BE2C (cell line): ENCODE results near the gene CUBN.

ENCODE experiments used
- DNase-seq: peaks from one replicate; pipeline ENCODE4 v3.0.0-alpha.2; 2020
- H3K27me3 ChIP-seq: fragments of 250-450 bp; sonication (Bioruptor Pico); 2 replicates; pipeline ENCODE4 v1.5.1; 2020; ENCODE audit warnings: mild to moderate bottlenecking
- H3K36me3 ChIP-seq: fragments of 250-450 bp; sonication (Bioruptor Pico); 2 replicates; pipeline ENCODE4 v1.5.1; 2020; ENCODE audit warnings: mild to moderate bottlenecking
- H3K4me1 ChIP-seq: fragments of 250-450 bp; sonication (Bioruptor Pico); 2 replicates; pipeline ENCODE4 v1.5.1; 2020
- H3K4me3 ChIP-seq: 2 replicates; pipeline ENCODE4 v1.5.1; 2011; ENCODE audit warnings: low read depth, low read length
- H3K9me3 ChIP-seq: fragments of 250-450 bp; sonication (Bioruptor Pico); 2 replicates; pipeline ENCODE4 v1.5.1; 2020
- TF ChIP-seq, protein P1 (sequence below): IDR thresholded peaks from 2 replicates; pipeline ENCODE4 v1.5.1; 2012; ENCODE audit warnings: mild to moderate bottlenecking, low read depth, low read length

The CUBN gene

DNA sequence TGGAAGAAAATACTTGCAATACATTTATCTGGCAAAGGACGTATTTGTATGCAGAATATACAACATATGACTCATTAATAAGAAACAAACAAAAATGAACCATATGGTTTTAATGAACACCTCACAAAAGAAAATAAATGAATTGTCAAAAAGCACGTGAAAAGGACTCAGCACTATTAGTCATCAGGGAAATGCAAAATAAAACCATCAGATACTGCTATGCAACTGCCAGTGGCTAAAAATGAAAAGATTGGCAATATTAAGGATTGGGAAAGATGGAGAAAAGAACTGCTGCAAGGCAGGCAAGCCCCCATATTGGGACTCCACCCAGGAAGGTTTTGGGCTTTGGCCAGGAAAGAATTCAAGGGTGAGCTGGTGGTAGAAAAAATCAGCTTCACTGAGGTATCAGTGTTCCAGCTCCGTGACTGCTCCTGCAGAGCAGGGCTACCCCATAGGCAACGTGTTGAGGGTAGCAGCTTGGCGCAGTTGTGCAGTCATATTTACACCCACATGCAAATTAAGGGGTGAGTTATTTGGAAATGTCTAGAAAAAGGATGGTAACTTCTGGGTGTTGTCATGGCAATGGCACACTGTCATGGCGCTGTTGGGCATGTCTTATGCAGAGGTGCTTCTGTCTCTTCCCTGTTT, 72.7 kb downstream of the CUBN start:
- Histone ChIP-seq H3K4me1 (no peaks in the 10 kb centered on the region), H3K4me3 (no peak overlapping the region), H3K36me3 (no peaks in the 10 kb centered on the region), H3K9me3 (no peaks in the 10 kb centered on the region), H3K27me3 (no peaks in the 10 kb centered on the region)
- TF ChIP-seq, protein P1, sequence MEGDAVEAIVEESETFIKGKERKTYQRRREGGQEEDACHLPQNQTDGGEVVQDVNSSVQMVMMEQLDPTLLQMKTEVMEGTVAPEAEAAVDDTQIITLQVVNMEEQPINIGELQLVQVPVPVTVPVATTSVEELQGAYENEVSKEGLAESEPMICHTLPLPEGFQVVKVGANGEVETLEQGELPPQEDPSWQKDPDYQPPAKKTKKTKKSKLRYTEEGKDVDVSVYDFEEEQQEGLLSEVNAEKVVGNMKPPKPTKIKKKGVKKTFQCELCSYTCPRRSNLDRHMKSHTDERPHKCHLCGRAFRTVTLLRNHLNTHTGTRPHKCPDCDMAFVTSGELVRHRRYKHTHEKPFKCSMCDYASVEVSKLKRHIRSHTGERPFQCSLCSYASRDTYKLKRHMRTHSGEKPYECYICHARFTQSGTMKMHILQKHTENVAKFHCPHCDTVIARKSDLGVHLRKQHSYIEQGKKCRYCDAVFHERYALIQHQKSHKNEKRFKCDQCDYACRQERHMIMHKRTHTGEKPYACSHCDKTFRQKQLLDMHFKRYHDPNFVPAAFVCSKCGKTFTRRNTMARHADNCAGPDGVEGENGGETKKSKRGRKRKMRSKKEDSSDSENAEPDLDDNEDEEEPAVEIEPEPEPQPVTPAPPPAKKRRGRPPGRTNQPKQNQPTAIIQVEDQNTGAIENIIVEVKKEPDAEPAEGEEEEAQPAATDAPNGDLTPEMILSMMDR, result no peak
- DNase-seq, result no peak

DNA sequence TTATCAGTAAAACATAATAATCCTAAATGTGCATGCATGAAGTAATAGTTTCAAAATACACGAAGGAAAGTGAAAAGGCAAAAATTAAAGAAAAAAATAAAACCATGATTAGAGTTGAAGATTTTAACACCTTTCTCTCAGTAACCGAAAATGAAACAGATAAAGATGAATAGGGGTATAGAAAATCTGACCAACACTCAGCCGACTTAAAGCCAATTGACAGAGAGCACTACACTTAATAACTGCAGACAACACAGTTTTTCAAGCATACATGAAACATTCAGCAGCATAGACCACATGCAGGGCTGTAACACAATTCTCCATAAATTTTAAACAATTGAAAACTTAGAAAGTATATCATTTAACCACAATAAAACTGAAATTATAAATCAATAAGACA, 76.1 kb downstream of the CUBN start:
- DNase-seq, result no peak
- no peaks in the 10 kb centered on the region for H3K4me1 ChIP-seq
- H3K4me3 ChIP-seq, result no peak overlapping the region
- TF ChIP-seq, protein P1, result no peak
- no peaks in the 10 kb centered on the region for H3K36me3 ChIP-seq
- no peaks in the 10 kb centered on the region for H3K9me3 ChIP-seq
- no peaks in the 10 kb centered on the region for H3K27me3 ChIP-seq

DNA sequence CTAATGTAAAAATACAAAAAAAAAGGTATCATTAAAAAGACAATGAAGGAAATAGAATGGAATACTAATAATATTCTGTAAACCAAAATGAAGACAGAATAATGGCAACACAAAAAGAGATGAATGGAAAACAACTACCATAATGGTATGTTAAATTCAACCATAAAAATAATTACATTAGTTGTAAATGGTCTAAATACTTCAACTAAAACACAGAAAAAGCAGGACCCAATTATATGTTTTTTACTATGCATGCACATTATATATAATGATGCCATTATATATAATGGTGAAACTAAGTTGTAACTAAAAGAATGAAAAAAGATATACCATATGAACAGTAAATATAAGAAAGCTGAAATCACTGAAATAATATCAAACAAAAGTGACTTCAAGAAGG, 76.5 kb downstream of the CUBN start:
- H3K4me1 ChIP-seq, result no peaks in the 10 kb centered on the region
- no peaks in the 10 kb centered on the region for H3K36me3 ChIP-seq
- no peaks in the 10 kb centered on the region for H3K9me3 ChIP-seq
- no peaks in the 10 kb centered on the region for H3K27me3 ChIP-seq
- TF ChIP-seq, protein P1, result no peak
- H3K4me3 ChIP-seq, result no peak overlapping the region
- DNase-seq, result no peak

GRCh38 chr10:17051851-17052250, 77.8 kb downstream of the CUBN start:
- no peak for DNase-seq
- no peaks in the 10 kb centered on the region for H3K27me3 ChIP-seq
- H3K4me3 ChIP-seq, result no peak overlapping the region
- no peaks in the 10 kb centered on the region for H3K36me3 ChIP-seq
- no peaks in the 10 kb centered on the region for H3K4me1 ChIP-seq
- H3K9me3 ChIP-seq, result no peaks in the 10 kb centered on the region
- TF ChIP-seq, protein P1, result no peak

GRCh38 chr10:17049195-17049594, 80.4 kb downstream of the CUBN start:
- Histone ChIP-seq H3K27me3 (no peaks in the 10 kb centered on the region), H3K9me3 (no peaks in the 10 kb centered on the region), H3K4me1 (no peaks in the 10 kb centered on the region), H3K36me3 (no peaks in the 10 kb centered on the region), H3K4me3 (no peak overlapping the region)
- no peak for DNase-seq
- TF ChIP-seq, protein P1, result no peak

- DNase-seq, result no peak
- Histone ChIP-seq H3K27me3 (no peaks in the 10 kb centered on the region), H3K4me1 (no peaks in the 10 kb centered on the region; the same call in 1 of the 2 replicates), H3K36me3 (no peaks in the 10 kb centered on the region), H3K9me3 (no peaks in the 10 kb centered on the region), H3K4me3 (no peak overlapping the region)
- TF ChIP-seq, protein P1, result no peak
Measured at GRCh38 chr10:17047908-17048307, 81.7 kb downstream of the CUBN start.
